ENCODE results near the gene ALOX5AP.

ALOX5AP gene

GRCh38 chr13:30730526-30730925, 4.8 kb upstream of the ALOX5AP start:
- H3K27ac ChIP-seq (ENCODE audit: low read length) = no peak overlapping the region

GRCh38 chr13:30731361-30732045, 3.8 kb upstream of the ALOX5AP start:
- Histone ChIP-seq H3K27me3 (ENCODE audit: control insufficient read depth, insufficient read depth, low read length) (no peaks in the 10 kb centered on the region), H3K36me3 (ENCODE audit: control insufficient read depth, low read depth, low read length) (no peaks in the 10 kb centered on the region), H3K4me3 (ENCODE audit: low read length) (no peak overlapping the region), H3K4me1 (ENCODE audit: control insufficient read depth, low read depth, low read length) (no peaks in the 10 kb centered on the region), H3K27ac (ENCODE audit: low read length) (no peak overlapping the region), H3K9me3 (ENCODE audit: control insufficient read depth, low read depth, low read length) (no peaks in the 10 kb centered on the region), H3K9ac (ENCODE audit: low read length) (no peak overlapping the region)

More at GRCh38 chr13:30730526-30730925, 4.8 kb upstream of the ALOX5AP start:
- no peak overlapping the region for H3K9ac ChIP-seq (ENCODE audit: low read length)
- H3K36me3 ChIP-seq (ENCODE audit: control insufficient read depth, low read depth, low read length) = no peaks in the 10 kb centered on the region
- no peaks in the 10 kb centered on the region for H3K9me3 ChIP-seq (ENCODE audit: control insufficient read depth, low read depth, low read length)
- no peaks in the 10 kb centered on the region for H3K27me3 ChIP-seq (ENCODE audit: control insufficient read depth, insufficient read depth, low read length)
- no peak overlapping the region for H3K4me3 ChIP-seq (ENCODE audit: low read length)
- H3K4me1 ChIP-seq (ENCODE audit: control insufficient read depth, low read depth, low read length) = no peaks in the 10 kb centered on the region

- no peaks in the 10 kb centered on the region for H3K9me3 ChIP-seq (ENCODE audit: control insufficient read depth, low read depth, low read length)
- no peak overlapping the region for H3K4me3 ChIP-seq (ENCODE audit: low read length)
- H3K9ac ChIP-seq (ENCODE audit: low read length) = no peak overlapping the region
- H3K36me3 ChIP-seq (ENCODE audit: control insufficient read depth, low read depth, low read length) = no peaks in the 10 kb centered on the region
- no peaks in the 10 kb centered on the region for H3K4me1 ChIP-seq (ENCODE audit: control insufficient read depth, low read depth, low read length)
- no peaks in the 10 kb centered on the region for H3K27me3 ChIP-seq (ENCODE audit: control insufficient read depth, insufficient read depth, low read length)
- no peak overlapping the region for H3K27ac ChIP-seq (ENCODE audit: low read length)
These were observed 3.3 kb upstream of the ALOX5AP start for GRCh38 chr13:30732046-30732390.

- Histone ChIP-seq H3K27me3 (ENCODE audit: control insufficient read depth, insufficient read depth, low read length) (no peaks in the 10 kb centered on the region), H3K4me1 (ENCODE audit: control insufficient read depth, low read depth, low read length) (no peaks in the 10 kb centered on the region), H3K9me3 (ENCODE audit: control insufficient read depth, low read depth, low read length) (no peaks in the 10 kb centered on the region), H3K4me3 (ENCODE audit: low read length) (no peak overlapping the region), H3K9ac (ENCODE audit: low read length) (no peak overlapping the region), H3K36me3 (ENCODE audit: control insufficient read depth, low read depth, low read length) (no peaks in the 10 kb centered on the region), H3K27ac (ENCODE audit: low read length) (no peak overlapping the region)
These were observed 904 bp upstream of the ALOX5AP start for GRCh38 chr13:30734439-30734838.

GRCh38 chr13:30735872-30736175, 481 bp downstream of the ALOX5AP start:
- no peaks in the 10 kb centered on the region for H3K9me3 ChIP-seq (ENCODE audit: control insufficient read depth, low read depth, low read length)
- no peak overlapping the region for H3K9ac ChIP-seq (ENCODE audit: low read length)
- no peaks in the 10 kb centered on the region for H3K4me1 ChIP-seq (ENCODE audit: control insufficient read depth, low read depth, low read length)
- H3K4me3 ChIP-seq (ENCODE audit: low read length) = no peak overlapping the region
- H3K27me3 ChIP-seq (ENCODE audit: control insufficient read depth, insufficient read depth, low read length) = no peaks in the 10 kb centered on the region
- no peaks in the 10 kb centered on the region for H3K36me3 ChIP-seq (ENCODE audit: control insufficient read depth, low read depth, low read length)
- no peak overlapping the region for H3K27ac ChIP-seq (ENCODE audit: low read length)

GRCh38 chr13:30736461-30737320, 1.3 kb downstream of the ALOX5AP start:
- no peaks in the 10 kb centered on the region for H3K36me3 ChIP-seq (ENCODE audit: control insufficient read depth, low read depth, low read length)
- no peak overlapping the region for H3K9ac ChIP-seq (ENCODE audit: low read length)
- no peaks in the 10 kb centered on the region for H3K4me1 ChIP-seq (ENCODE audit: control insufficient read depth, low read depth, low read length)
- no peak overlapping the region for H3K4me3 ChIP-seq (ENCODE audit: low read length)
- no peaks in the 10 kb centered on the region for H3K27me3 ChIP-seq (ENCODE audit: control insufficient read depth, insufficient read depth, low read length)
- no peak overlapping the region for H3K27ac ChIP-seq (ENCODE audit: low read length)
- no peaks in the 10 kb centered on the region for H3K9me3 ChIP-seq (ENCODE audit: control insufficient read depth, low read depth, low read length)

GRCh38 chr13:30737511-30738337, 2.4 kb downstream of the ALOX5AP start:
- Histone ChIP-seq H3K9ac (ENCODE audit: low read length) (no peak overlapping the region), H3K36me3 (ENCODE audit: control insufficient read depth, low read depth, low read length) (no peaks in the 10 kb centered on the region), H3K4me1 (ENCODE audit: control insufficient read depth, low read depth, low read length) (no peaks in the 10 kb centered on the region), H3K4me3 (ENCODE audit: low read length) (no peak overlapping the region), H3K27me3 (ENCODE audit: control insufficient read depth, insufficient read depth, low read length) (no peaks in the 10 kb centered on the region), H3K9me3 (ENCODE audit: control insufficient read depth, low read depth, low read length) (no peaks in the 10 kb centered on the region), H3K27ac (ENCODE audit: low read length) (no peak overlapping the region)

GRCh38 chr13:30738526-30739236, 3.3 kb downstream of the ALOX5AP start:
- Histone ChIP-seq H3K9me3 (ENCODE audit: control insufficient read depth, low read depth, low read length) (no peaks in the 10 kb centered on the region), H3K27ac (ENCODE audit: low read length) (no peak overlapping the region), H3K4me3 (ENCODE audit: low read length) (no peak overlapping the region), H3K9ac (ENCODE audit: low read length) (no peak overlapping the region), H3K4me1 (ENCODE audit: control insufficient read depth, low read depth, low read length) (no peaks in the 10 kb centered on the region), H3K36me3 (ENCODE audit: control insufficient read depth, low read depth, low read length) (no peaks in the 10 kb centered on the region), H3K27me3 (ENCODE audit: control insufficient read depth, insufficient read depth, low read length) (no peaks in the 10 kb centered on the region)

- Histone ChIP-seq H3K27ac (ENCODE audit: low read length) (no peak overlapping the region), H3K9ac (ENCODE audit: low read length) (no peak overlapping the region), H3K36me3 (ENCODE audit: control insufficient read depth, low read depth, low read length) (no peaks in the 10 kb centered on the region), H3K4me3 (ENCODE audit: low read length) (no peak overlapping the region), H3K4me1 (ENCODE audit: control insufficient read depth, low read depth, low read length) (no peaks in the 10 kb centered on the region), H3K9me3 (ENCODE audit: control insufficient read depth, low read depth, low read length) (no peaks in the 10 kb centered on the region), H3K27me3 (ENCODE audit: control insufficient read depth, insufficient read depth, low read length) (no peaks in the 10 kb centered on the region)
These were observed 3.8 kb downstream of the ALOX5AP start for GRCh38 chr13:30739237-30739528.

GRCh38 chr13:30739761-30740642, 4.7 kb downstream of the ALOX5AP start:
- Histone ChIP-seq H3K4me3 (ENCODE audit: low read length) (no peak overlapping the region), H3K27ac (ENCODE audit: low read length) (no peak overlapping the region)

More at GRCh38 chr13:30739761-30740642, 4.7 kb downstream of the ALOX5AP start:
- H3K27me3 ChIP-seq (ENCODE audit: control insufficient read depth, insufficient read depth, low read length) = no peaks in the 10 kb centered on the region
- peaks cover 3% of the 10 kb centered on the region for H3K4me1 ChIP-seq (ENCODE audit: control insufficient read depth, low read depth, low read length)
- no peaks in the 10 kb centered on the region for H3K9me3 ChIP-seq (ENCODE audit: control insufficient read depth, low read depth, low read length)
- no peaks in the 10 kb centered on the region for H3K36me3 ChIP-seq (ENCODE audit: control insufficient read depth, low read depth, low read length)
- H3K9ac ChIP-seq (ENCODE audit: low read length) = no peak overlapping the region
